Upper lobe of left lung (tissue), 4 donors: ENCODE data around the gene OTOP1.

ENCODE experiments used
- CTCF ChIP-seq, 6 experiments: fragments of 450-650 bp in 4 of 6; fragments of 200-600 bp in 2 of 6; sonication (generic) in 2 of 6; IDR thresholded peaks; one replicate each; pipeline ENCODE4 v1.5.1; 2016 to 2019; ENCODE audit warnings: antibody characterized with exemption in 6 of 6
- POLR2A ChIP-seq, 4 donors: fragments of 450-650 bp; IDR thresholded peaks; one replicate each; pipeline ENCODE4 v1.5.1; 2016 to 2017; ENCODE audit warnings: antibody characterized with exemption in 4 of 4, mild to moderate bottlenecking in 2 of 4

GRCh38 chr4:4269856-4270255 is 43.1 kb upstream of the OTOP1 start:
- TF ChIP-seq CTCF (IDR thresholded peaks at IDR 0.05) (no peak), POLR2A (IDR thresholded peaks at IDR 0.05) (no peak)
